ENCODE data around the gene MPZL1. TPM values are rescaled to one million over a fixed set of nuclear protein-coding genes. Genes with fewer than 3 reads are reported as not detected.
A peak's percentile ranks its signal among the peaks of the same experiment; 100 is the strongest.

Gene MPZL1
- total RNA-seq, 1 experiment from 2014 or later, result 273 TPM

DNA sequence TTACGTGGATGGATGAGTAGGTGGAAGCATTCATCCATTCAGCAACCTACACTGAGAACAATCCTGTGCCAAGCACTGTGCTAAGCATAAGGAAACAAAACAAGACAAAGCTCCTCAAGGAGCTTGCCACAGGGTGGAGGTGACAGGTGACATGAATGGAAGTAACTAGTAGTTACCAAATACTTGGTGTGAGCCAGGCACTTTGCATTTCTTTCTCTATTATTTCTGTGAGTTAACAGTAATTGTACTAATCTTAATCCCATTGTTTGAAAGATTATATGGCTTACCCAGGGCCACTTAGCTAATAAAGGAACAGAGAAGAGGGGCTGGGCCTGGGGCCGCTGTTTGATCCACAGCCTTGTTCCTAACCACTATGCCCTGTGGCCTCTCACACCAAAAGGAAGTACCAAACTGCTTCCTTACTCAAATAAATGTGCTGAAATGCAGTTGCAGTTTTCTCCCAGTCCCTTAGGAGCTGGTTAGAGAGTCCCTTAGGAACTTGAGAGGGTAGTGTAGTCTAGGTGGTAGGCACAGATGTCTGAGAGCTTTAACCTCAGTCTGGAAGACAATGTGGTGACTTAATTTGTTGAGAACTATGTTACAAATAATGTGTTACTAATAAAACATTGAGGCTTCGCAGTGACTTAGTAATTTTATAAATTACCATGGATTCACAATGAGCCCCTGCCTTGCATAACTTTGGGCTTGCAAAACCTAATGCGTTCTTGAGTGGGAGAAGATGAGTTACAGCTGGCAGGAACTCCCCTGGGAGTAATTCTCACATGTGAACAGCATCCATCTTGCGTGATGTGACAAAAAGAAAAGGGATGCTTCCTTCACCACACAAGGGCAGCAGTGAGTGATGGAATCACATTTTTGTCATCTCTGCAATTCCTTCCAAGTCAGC is 69.8 kb downstream of the MPZL1 start:
- no peaks in the 10 kb centered on the region for H3K9me3 Mint-ChIP-seq (ENCODE audit: unreplicated experiment)
- Histone ChIP-seq H3K27me3 (replicated peaks; ENCODE audit: control insufficient read depth, insufficient read depth, low read length) (no peaks in the 10 kb centered on the region), H3K9me3 (no peaks in the 10 kb centered on the region), H3K4me1 (peaks cover 13% of the 10 kb centered on the region), H3K4me3 (ENCODE audit: low read depth, low read length) (no peak overlapping the region), H3K36me3 (ENCODE audit: control insufficient read depth, insufficient read depth, low read length) (peaks cover 7% of the 10 kb centered on the region)
- TF ChIP-seq, protein P1, sequence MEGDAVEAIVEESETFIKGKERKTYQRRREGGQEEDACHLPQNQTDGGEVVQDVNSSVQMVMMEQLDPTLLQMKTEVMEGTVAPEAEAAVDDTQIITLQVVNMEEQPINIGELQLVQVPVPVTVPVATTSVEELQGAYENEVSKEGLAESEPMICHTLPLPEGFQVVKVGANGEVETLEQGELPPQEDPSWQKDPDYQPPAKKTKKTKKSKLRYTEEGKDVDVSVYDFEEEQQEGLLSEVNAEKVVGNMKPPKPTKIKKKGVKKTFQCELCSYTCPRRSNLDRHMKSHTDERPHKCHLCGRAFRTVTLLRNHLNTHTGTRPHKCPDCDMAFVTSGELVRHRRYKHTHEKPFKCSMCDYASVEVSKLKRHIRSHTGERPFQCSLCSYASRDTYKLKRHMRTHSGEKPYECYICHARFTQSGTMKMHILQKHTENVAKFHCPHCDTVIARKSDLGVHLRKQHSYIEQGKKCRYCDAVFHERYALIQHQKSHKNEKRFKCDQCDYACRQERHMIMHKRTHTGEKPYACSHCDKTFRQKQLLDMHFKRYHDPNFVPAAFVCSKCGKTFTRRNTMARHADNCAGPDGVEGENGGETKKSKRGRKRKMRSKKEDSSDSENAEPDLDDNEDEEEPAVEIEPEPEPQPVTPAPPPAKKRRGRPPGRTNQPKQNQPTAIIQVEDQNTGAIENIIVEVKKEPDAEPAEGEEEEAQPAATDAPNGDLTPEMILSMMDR (IDR thresholded peaks at IDR 0.05; ENCODE audit: insufficient read depth in 1 of 2, low read depth in 1 of 2, low read length in 1 of 2, severe bottlenecking in 1 of 2, unreplicated experiment in 1 of 2), result no peak
- H3K27me3 Mint-ChIP-seq (ENCODE audit: insufficient read depth, unreplicated experiment), result no peaks in the 10 kb centered on the region
- H3K4me3 Mint-ChIP-seq (ENCODE audit: unreplicated experiment), result no peak overlapping the region
- BruUV-seq (replicated peaks), result no TSS peak
- peaks cover 15% of the 10 kb centered on the region for H3K4me1 Mint-ChIP-seq (ENCODE audit: low read depth, unreplicated experiment)
- peaks cover 90% of the 10 kb centered on the region for H3K36me3 Mint-ChIP-seq (ENCODE audit: insufficient read depth, unreplicated experiment)
- POLR2A ChIA-PET, result no interaction called here
- CTCF ChIA-PET, result interaction anchor here (0.7 kb wide), 1 partner anchor 191 kb away, joined by 6 read pairs; no protein-coding TSS in a partner anchor
- intact Hi-C loops (cut with micrococcal nuclease; ENCODE audit: unreplicated experiment), result no loop called here
- peak overlapping the region; percentile 38 for H3K27ac Mint-ChIP-seq (ENCODE audit: unreplicated experiment)
- no peak for DNase-seq

DNA sequence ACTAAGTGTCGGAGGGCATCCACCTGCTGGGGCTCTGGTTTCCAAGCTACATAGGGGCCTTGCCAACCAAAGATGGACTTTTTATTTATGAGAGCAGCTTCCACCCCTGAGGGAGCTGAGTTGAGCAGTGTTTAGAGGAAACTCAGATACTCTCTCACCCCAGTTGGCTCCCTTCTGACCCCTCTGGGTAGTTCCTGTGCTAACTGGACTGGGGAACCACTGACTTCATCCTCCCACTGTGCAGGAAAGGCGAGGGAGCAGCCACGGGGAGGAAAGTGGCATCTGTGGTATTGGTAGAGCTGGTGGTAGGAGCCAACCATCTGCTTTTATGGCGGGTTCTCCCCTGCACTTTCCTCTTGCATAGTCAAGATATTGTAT is 70.4 kb downstream of the MPZL1 start:
- peaks cover 18% of the 10 kb centered on the region for H3K4me1 ChIP-seq
- H3K27me3 Mint-ChIP-seq (ENCODE audit: insufficient read depth, unreplicated experiment), result no peaks in the 10 kb centered on the region
- ChIA-PET POLR2A (no interaction called here), CTCF (no interaction called here)
- H3K9me3 ChIP-seq, result no peaks in the 10 kb centered on the region
- no peak for DNase-seq
- H3K36me3 Mint-ChIP-seq (ENCODE audit: insufficient read depth, unreplicated experiment), result peaks cover 93% of the 10 kb centered on the region
- H3K4me3 ChIP-seq (ENCODE audit: low read depth, low read length), result no peak overlapping the region
- peaks cover 20% of the 10 kb centered on the region for H3K4me1 Mint-ChIP-seq (ENCODE audit: low read depth, unreplicated experiment)
- H3K4me3 Mint-ChIP-seq (ENCODE audit: unreplicated experiment), result no peak overlapping the region
- BruUV-seq (replicated peaks), result no TSS peak
- H3K27ac Mint-ChIP-seq (ENCODE audit: unreplicated experiment), result no peak overlapping the region
- TF ChIP-seq, protein P1 (IDR thresholded peaks at IDR 0.05; ENCODE audit: insufficient read depth in 1 of 2, low read depth in 1 of 2, low read length in 1 of 2, severe bottlenecking in 1 of 2, unreplicated experiment in 1 of 2), result no peak
- intact Hi-C loops (cut with micrococcal nuclease; ENCODE audit: unreplicated experiment), result no loop called here
- no peaks in the 10 kb centered on the region for H3K27me3 ChIP-seq (replicated peaks; ENCODE audit: control insufficient read depth, insufficient read depth, low read length)
- H3K36me3 ChIP-seq (ENCODE audit: control insufficient read depth, insufficient read depth, low read length), result peaks cover 7% of the 10 kb centered on the region
- no peaks in the 10 kb centered on the region for H3K9me3 Mint-ChIP-seq (ENCODE audit: unreplicated experiment)

DNA sequence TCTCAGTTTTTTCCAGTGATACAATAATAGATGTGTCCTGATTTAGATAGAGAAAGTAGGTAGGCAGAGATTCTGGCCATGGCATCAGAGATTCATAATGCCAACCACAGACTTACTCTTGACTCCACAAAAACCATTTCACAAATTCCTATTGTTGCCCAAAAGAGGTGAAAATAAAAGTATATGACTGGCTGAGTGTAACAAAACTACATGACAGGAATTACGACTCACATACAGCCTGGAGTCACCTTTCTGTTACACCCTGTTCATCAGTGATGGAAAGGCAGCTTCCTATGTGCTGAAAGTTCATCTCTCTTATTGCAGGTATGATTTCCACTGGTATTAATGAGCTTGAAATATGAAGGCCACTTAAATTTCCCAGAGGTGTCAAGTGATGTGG is 72.3 kb downstream of the MPZL1 start:
- H3K4me1 ChIP-seq, result peaks cover 32% of the 10 kb centered on the region
- Mint-ChIP-seq H3K27me3 (ENCODE audit: insufficient read depth, unreplicated experiment) (no peaks in the 10 kb centered on the region), H3K4me1 (ENCODE audit: low read depth, unreplicated experiment) (peaks cover 28% of the 10 kb centered on the region), H3K9me3 (ENCODE audit: unreplicated experiment) (no peaks in the 10 kb centered on the region), H3K4me3 (ENCODE audit: unreplicated experiment) (no peak overlapping the region), H3K27ac (ENCODE audit: unreplicated experiment) (peak overlapping the region; percentile 12), H3K36me3 (ENCODE audit: insufficient read depth, unreplicated experiment) (peaks cover 88% of the 10 kb centered on the region)
- H3K4me3 ChIP-seq (ENCODE audit: low read depth, low read length), result no peak overlapping the region
- ChIA-PET POLR2A (no interaction called here), CTCF (no interaction called here)
- DNase-seq, result no peak
- no TSS peak for BruUV-seq (replicated peaks)
- H3K27me3 ChIP-seq (replicated peaks; ENCODE audit: control insufficient read depth, insufficient read depth, low read length), result no peaks in the 10 kb centered on the region
- H3K9me3 ChIP-seq, result no peaks in the 10 kb centered on the region
- TF ChIP-seq, protein P1 (IDR thresholded peaks at IDR 0.05; ENCODE audit: insufficient read depth in 1 of 2, low read depth in 1 of 2, low read length in 1 of 2, severe bottlenecking in 1 of 2, unreplicated experiment in 1 of 2), result no peak
- intact Hi-C loops (cut with micrococcal nuclease; ENCODE audit: unreplicated experiment), result no loop called here
- H3K36me3 ChIP-seq (ENCODE audit: control insufficient read depth, insufficient read depth, low read length), result peaks cover 7% of the 10 kb centered on the region
